ENCODE data around the gene PDE3A.

DNA sequence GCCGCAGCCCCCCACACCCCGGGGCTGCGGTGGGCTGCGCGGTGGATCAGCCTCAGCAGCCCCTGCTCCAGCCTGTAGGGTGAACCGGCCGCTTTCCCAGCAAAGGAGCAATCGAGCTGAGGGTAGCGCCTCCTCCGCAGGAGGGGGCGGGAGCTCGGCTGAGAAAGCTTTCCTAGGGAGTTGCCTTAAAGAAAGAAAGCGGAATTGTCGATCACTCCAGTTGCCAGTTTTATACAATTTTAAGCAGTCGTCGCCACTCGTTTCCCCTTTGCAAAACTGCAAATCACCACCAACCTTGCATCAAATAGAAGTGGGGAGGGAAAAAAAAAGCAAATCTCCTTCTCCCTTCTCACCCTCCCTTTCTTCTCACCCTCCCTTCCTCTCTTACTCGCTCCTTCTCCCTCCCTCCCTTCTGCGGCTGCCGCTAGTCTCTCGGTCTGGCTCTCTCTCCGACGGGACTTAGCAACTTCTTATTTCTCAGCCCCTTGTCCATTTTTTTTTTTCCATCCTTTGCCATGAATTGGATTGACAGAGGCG lies at the start of gene PDE3A:
- TF ChIP-seq GATA3 (IDR thresholded peaks at IDR 0.05; ENCODE audit: low read depth, low read length) (no peak), GATA2 (IDR thresholded peaks at IDR 0.05; ENCODE audit: low read depth, low read length) (no peak)

Data from SH-SY5Y (cell line).